NOMO-1 (cell line): ENCODE data around the gene ALG8.

Experiments
- DNase-seq, 2 experiments: peaks; one replicate each; lab custom pipeline; 2025; ENCODE audit not compliant: unreplicated experiment in 2 of 2; lab: John Stamatoyannopoulos, UW

Gene ALG8

DNA sequence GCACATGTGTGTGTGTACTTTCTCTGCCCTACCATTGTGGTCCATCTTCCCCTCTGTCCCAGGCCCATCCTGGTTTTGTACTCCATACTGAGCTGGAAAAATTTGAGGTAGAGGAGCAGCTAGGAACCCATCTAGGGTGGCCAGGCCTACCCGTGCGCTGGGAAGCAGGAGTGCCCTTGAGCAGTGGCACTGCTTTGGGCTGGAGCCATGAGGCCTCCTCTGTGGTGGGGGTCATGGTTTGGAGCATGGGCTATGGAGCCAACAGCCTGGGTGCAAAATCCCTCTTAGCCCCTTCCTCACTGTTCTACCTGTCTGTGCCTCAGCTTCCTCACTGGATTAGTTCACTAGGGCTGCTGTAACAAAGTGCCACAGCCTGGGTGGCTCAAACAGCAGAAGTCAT is 21.9 kb upstream of the ALG8 start:
- no peak for DNase-seq

DNA sequence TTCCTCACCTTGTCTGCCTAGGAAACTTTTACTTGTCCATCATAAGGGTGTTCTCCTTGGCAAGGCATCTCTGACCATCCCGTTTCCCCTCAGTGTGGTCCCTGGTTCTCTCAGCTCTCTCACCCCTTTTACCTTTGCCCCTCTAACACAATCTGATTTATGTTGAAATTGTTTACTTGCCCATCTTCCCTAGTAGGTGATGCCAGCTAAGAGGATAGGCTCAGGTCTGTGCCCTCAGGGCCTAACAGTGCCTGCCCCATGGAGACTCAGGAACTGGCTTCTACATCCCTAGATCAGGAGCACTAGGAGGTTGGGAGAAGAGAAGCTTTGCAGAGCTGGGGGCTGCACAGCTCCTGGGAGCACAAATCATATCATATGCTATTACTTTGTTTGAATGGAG is 21.1 kb upstream of the ALG8 start:
- DNase-seq: no peak

DNA sequence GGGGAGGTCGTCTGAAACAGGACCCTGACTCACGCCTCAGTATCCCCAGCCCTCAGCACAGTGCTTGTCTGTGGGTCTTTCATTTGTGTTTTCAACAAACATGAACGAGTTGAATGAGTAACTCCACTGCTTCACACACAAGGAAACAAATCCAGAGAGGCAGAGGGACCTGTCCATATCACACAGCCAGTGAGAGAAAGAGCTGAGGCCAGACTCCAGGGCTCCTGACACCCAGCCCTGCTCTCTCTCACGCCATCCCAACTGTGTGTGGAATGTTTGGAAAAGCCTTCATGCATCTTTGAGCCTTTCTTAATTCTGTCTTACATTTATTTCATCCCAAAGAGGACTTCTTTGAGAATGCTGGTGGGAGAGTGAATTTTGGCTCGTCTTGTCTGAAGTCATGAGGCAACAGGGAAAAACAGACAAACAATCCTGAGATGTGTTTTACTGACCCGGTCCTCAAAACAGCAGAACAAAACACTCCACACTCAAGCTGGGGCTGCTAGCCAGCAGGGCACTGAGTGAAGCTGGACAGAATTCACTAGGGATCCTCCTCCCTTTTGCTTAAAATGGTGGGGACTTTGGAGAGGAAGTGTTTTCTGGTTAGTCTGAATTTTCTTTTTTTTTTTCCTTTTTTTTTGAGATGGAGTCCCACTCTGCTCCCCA is 19.7 kb upstream of the ALG8 start:
- DNase-seq: no peak

DNA sequence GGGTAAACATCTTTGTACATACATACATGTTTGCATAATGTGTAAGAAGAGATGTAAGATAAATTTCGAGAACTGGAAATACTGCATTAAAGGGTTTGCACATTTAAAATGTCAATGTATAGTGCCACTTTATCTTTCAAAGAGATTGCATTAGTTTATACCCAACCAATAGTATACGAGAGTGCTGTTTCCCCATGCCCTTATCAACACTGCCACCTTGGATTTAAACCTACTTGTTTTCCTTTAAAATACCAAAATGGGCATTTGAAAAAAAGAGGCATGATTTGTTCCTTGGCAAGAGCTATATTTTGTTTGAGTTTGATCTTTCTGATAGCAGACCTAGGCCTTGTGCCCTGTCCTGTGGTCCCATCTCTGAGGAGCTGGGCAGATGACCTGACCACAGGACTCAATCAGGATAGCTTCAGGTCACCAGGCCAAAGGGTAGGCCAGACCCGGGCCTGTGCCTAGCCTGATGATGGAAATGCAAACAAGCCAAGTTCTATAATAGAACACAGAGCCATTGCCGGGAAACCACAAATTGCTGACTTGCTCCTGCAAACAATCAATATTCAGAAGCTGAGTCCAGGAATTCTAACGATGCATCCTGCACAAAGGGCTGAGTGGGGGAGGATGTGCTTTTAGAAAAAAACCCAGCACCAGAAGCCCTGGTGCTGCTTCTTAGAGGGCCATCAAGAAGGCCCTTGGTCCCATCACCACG is 16.9 kb upstream of the ALG8 start:
- no peak for DNase-seq

DNA sequence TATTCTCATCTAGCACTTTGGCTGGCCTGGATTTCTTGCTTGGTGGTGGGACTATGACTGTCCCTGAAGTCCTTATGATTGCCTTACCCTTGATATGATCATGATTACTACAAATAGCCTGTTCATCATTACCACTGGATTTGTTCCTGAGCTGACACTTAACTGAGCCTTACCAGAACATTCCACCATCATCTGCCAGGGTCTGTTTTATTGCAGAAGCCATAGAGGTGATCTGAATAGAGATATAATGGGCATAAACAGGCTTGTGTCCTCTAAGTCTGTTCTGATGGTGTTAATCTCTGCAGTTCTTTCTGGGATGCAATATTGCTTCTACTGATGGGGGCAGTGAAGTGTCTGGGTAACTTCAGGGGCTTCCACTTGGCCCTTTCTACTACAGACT is 12.4 kb upstream of the ALG8 start:
- DNase-seq: no peak

DNA sequence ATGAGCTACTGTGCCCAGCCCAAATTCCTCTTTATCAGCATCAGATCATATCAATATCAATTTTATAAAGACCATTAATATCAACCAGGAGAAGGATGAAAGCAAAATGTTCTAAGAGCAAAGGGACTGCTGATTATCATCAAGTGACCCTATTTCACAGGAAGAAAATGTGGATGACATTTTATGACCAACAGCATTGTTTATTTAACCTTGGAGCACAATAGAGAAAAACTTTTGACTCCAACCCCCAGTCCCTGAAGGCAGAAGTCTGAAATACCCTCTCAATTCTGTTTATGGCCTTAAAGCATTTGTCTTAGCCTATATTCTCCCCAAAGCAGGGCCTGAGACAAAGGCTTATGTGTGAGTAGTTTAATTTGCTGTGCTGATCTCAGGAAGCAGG is 11.3 kb upstream of the ALG8 start:
- no peak for DNase-seq

DNA sequence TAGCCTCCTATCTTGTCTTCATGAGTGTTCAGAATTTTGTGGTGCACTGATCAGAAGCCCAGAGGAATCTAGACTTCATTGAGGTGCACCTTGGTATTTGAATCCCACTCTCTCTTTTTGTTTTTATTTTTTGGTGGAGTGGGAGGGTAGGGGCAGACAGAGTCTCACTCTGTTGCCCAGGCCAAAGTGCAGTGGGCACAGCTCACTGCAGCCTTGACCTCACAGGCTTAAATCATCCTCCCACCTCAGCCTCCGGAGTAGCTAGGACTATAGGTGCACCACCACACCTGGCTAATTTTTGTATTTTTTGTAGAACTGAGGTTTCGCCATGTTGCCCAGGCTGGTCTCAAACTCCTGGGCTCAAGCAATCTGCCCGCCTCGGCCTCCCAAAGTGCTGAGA is 10.9 kb upstream of the ALG8 start:
- DNase-seq: no peak

DNA sequence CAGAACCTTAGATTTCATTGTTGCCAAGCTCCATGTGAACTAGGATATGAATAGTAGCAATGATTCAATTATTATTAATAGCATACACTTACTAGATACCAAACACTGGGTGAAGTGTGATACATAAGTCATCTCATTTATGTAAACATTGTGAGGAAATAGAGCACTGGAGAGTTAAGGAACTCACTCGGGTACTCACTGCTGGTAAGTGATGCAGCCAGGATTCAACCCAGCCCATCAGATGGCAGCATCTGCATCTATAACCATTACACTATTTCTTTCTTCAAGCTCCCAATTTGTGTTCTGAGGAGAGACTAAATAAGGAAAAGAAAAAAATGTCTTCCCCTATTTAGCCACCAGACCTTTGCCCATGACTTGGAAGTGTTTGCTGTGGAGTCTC is 10.2 kb upstream of the ALG8 start:
- DNase-seq: no peak

DNA sequence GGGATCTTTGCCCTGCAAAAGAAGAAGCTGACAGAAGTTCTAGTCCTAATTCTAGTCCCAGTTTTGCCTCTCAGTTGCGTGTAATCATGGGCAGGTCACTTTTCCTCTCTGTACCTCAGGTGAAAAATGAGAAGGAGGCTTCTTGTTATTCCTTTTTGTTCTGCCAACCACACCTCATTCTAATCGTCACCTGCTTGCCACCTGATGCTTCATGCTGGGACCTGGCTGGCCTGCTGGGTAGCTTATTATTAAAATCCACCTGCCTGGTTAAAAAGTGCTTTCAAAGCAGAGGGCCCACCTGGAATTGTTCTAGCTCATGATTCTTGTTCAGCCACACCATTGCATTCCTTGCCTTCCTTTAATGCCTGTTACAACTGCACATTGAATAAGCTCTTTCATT is 8.4 kb upstream of the ALG8 start:
- DNase-seq: no peak

DNA sequence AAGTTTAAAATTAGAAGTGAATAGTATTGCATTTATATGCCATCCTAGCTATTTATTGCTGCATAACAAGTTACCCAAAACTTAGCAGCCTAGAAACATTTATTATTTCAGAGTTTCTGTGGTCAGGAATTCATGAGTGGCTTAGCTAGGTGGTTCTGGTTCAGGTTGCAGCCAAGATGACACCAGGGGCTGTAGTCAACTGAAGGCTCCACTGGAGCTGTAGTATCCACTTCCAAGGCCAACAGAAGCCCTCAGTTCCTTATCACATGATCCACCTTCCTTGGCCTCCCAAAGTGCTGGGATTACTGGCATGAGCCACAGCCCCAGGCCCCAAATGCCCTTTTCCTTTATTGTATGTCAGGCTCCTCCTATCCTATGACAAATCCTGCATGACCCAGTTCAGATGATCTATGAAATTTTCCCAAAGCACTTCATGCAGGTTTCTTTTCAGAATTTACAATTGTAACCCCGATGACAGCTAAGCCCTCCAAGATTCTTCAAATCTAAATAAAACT is 6.1 kb upstream of the ALG8 start:
- DNase-seq: no peak

DNA sequence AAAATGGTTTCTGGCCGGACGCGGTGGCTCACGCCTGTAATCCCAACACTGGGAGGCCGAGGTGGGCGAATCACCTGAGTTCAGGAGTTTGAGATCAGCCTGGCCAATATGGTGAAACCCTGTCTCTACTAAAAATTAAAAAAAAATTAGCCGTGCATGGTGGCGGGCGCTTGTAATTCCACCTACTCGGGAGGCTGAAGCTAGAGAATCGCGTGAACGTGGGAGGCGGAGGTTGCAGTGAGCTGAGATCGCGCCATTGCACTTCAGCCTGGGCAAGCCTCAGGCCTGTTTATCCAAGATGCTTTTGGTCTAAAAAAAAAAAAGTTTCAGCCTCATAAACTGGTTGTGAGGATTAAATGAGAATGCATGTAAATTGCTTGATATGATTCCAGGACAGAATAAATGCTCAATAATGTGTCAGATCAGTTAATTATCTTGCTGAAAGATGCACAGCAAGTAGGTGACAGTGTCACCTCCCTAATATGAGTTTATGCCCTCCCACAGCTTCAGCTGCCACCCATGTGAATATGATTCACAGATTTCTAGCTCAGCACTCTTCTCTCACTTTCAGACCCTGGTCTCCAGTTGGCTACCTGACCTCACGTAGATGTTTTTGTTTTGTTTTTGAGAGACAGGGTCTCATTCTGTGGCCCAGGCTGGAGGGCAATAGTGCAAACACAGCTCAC is 1.1 kb upstream of the ALG8 start:
- no peak for DNase-seq

DNA sequence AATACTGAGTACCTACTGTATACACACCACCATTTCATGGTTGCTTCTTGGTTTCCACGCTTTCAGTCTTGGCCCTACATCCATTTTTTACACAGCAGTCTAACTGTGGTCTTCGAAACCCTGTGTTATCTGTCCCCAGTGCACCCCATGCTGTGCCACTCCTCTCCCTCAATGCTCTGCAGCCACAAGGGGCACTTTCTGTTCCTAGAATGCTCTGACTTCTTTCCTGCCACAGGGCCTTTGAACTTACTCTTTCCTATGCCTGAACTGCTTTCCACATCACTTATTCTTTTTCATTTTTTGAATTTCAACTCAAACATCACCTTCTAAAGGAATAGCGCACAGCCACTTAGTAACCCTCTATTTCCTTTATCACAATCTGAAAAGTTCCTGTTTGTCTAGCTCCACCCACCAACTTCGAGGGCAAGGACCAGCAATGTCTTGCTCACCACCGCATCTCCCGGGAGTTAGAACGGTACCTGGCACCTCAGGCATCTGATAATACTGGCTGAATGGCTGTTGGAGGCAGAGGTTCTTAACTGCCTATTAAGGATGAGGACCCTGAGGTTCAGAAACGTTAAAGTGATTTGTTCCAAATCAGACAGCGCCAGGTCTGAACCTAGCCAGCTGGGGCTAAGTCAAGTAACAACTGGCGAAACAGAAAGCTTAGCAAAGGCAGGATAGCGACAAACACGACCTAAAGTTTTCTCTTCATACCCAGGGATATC is 568 bp downstream of the ALG8 start:
- peak; percentile 39 to 69 for DNase-seq

DNA sequence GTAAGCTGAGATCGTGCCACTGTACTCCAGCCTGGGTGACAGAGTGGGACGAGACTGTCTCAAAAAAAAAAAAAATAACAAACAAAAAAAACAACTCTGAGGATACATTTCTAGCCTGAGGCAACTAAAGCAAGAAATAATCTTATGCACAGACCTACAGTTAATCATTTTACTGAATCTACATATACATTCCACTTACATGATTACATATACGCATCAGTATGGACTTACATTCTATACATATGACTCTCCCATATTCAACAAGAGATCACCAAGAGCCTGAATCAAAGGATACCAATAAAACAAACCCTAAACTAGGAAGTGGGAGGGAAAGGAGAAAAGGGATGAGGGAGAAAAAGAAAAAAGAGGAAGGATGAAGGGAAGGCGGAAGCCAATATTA is 1.1 kb downstream of the ALG8 start:
- no peak for DNase-seq

DNA sequence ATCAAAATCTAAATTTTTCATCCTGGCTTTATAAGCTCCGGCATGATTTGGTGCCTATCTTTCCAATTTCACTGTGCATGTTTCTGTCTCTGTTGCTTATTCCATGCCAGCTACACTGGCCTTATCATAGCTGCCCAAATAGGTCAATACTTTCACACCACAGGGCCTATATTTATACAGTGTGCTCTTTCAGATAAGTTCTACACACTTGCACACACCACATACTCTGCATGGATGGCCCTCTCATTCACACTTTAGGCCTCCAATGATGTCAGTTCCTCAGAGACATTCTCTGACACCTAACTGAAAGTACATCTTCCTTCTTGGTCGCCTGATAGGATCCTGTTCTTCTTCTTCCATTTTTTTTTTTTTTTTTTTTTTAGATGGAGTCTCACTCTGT is 7.0 kb downstream of the ALG8 start:
- no peak for DNase-seq

DNA sequence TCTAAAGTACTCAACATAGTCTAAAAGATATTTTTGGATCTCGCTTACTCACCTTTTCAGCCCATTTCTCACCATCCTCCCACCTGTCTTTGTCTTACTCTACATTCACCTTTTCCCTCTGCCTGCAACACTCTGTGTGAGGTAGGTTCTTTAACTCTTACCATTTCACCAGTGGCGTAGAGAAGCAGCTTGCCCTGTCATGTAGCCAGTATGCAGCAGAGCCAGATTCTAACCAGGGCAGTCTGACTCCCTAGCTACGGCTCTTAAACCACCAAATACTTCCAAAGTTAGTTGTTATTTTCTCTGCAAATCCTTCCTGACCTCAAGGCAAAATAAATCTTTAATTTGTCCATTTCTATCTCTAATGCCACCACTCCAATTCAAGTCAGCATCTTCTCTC is 7.5 kb downstream of the ALG8 start:
- no peak for DNase-seq

DNA sequence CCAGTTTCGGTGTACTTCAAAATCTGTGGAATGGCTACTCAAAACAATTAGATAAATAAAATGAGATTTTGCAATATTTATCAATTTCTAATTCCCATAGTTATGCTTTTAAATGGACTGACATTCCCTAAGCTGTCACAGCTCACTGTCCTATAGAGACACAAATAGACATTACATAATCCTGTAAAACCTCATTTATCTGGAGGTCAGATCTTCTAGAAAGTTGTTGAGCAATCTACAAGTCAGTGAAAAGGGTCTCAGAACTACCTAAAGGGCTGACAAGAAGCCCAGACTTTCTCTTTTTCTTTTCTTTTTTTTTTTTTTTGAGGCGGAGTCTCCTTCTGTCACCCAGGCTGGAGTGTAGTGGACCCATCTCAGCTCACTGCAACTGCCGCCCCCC is 12.0 kb downstream of the ALG8 start:
- peak in 1 of 2 experiments; percentile 10 for DNase-seq

DNA sequence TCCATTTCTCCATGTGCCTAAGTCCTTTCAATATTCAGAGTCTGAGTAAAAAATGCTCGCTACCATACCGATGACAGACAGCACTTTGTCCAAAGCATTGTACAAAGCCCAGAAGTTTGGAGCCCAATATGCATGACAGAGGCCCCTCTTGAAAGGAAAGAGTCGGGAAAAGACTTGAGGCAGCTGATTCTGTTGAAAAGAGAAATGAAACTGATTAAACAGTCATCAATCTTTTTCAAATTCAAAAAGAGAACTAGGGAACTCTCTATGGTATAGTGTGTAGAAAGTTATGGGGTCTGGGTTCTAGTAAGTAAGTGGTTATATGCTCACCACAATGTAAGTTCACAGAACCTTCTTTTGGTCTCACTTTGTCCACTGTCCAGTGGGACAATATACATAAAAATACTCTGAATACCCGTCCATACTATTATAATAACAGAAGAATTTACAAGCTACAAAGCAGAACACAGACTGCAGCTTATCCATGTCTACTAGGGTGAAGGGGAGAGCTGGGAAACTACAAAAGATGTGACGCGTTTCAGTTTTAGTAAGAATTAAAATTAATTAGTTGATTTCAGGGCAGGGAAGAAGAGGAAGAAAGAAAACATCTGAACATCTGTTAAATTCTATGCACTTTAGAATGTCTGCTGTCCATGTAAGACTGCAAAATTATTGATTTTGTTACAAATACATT is 26.7 kb downstream of the ALG8 start:
- DNase-seq: peak in 1 of 2 experiments; percentile 81

DNA sequence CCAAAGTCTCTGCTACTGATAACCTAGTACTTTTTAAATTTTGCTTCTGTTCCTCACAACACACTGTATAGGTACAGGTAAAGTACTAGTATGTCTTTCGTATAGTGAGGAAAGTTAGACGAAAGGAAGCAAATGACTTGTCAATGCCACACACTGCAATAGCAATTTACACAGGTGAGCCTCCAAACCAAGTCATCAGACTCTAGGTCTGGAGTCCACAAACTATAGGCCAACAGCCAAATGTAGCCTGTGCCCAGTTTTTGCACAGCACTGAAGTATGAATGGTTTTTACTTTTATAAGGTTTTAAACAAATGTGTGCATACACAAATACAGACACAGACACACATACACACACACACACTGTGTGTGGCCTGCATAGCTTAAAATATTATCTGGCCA is 28.1 kb downstream of the ALG8 start:
- no peak for DNase-seq

DNA sequence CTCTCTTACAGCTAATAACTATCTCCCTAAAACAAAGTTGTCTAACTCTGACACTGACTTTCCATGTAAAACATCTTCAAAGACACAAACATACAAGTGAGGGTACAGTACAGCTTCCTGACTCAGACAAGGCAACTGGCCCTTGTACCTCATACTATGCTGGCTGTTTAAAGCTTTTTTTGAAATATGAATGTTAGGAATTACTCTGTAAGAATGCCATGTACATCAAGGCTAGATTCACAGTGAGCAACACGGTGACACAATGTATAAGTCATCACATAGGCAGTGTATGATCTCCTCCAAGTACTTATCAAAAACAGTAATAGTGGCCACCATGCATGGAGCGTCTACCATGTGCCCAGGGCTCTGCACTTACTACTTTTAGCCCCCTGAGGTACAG is 28.6 kb downstream of the ALG8 start:
- DNase-seq: no peak

DNA sequence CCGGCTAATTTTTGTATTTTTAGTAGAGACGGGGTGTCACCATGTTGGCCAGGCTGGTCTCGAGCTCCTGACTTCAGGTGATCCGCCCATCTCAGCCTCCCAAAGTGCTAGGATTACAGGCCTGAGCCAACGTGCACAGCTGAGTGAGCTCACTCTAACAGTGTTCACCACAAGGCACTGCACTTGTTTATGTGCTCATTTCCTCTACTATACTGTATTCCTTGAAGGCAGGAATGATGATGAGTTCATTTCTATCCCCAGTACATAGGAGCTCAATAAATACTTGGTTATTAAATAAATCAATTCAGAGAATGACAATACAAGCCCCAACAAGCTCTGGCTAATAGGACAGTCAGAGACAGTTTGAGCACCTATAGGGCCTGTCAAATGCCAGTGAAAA is 29.1 kb downstream of the ALG8 start:
- no peak for DNase-seq
